Endothelial cell of umbilical vein (primary cell): Measurements from ENCODE around the gene TMEM233.

Experiments
- EZH2 ChIP-seq: IDR thresholded peaks from 2 replicates; pipeline ENCODE4 v1.6.1; 2012; ENCODE audit warnings: borderline replicate concordance, low read depth, mild to moderate bottlenecking, moderate library complexity, low read length, inconsistent platforms; ENCODE audit not compliant: severe bottlenecking
- FOS ChIP-seq: IDR thresholded peaks from 2 replicates; pipeline ENCODE4 v1.6.1; 2011; ENCODE audit warnings: mild to moderate bottlenecking, low read length, moderate library complexity, borderline replicate concordance; ENCODE audit not compliant: insufficient read depth
- MYC ChIP-seq: IDR thresholded peaks from one replicate; pipeline ENCODE4 v1.6.1; 2011; ENCODE audit warnings: mild to moderate bottlenecking, low read depth, low read length
- POLR2A ChIP-seq: IDR thresholded peaks from 2 replicates; pipeline ENCODE4 v1.6.1; 2012; ENCODE audit warnings: low read depth, mild to moderate bottlenecking, control low read depth, low read length
- POLR2AphosphoS5 ChIP-seq: IDR thresholded peaks from 2 replicates; pipeline ENCODE4 v1.6.1; 2012; ENCODE audit warnings: low read depth, mild to moderate bottlenecking, control low read depth, low read length, moderate library complexity; ENCODE audit not compliant: insufficient read depth
- TF ChIP-seq, protein P1 (sequence below): IDR thresholded peaks from 2 replicates; pipeline ENCODE4 v1.6.1; 2011; ENCODE audit not compliant: insufficient read depth, insufficient read length
- TF ChIP-seq, protein P2 (sequence below), 2 donors: IDR thresholded peaks; 1 replicate in 1 of 2; 2 replicates in 1 of 2; pipeline ENCODE4 v1.5.1; 2011; ENCODE audit warnings: low read length in 2 of 2, mild to moderate bottlenecking in 2 of 2, moderate library complexity in 2 of 2, control low read depth in 1 of 2, inconsistent platforms in 1 of 2, low read depth in 1 of 2; ENCODE audit not compliant: insufficient read depth in 1 of 2; ENCODE audit errors: extremely low read depth in 1 of 2

DNA sequence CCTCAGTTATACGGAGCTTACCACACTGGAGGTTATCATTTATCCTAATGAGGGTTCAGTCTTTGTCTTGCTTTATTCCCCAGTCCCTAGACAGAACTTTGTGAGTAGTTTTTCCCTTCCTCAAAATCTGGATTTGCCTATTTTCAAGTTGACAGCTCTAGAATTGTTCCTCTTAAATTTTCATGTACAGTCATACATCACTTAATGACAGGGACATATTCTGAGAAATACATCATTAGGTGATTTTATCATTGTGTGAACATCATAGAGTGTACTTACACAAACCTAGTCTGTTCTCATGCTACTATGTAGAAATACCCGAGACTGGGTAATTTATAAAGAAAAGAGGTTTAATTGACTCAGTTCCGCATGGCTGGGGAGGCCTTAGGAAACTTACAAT is 77.5 kb downstream of the TMEM233 start:
- TF ChIP-seq, protein P1, sequence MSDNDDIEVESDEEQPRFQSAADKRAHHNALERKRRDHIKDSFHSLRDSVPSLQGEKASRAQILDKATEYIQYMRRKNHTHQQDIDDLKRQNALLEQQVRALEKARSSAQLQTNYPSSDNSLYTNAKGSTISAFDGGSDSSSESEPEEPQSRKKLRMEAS, result no peak
- TF ChIP-seq, protein P2, sequence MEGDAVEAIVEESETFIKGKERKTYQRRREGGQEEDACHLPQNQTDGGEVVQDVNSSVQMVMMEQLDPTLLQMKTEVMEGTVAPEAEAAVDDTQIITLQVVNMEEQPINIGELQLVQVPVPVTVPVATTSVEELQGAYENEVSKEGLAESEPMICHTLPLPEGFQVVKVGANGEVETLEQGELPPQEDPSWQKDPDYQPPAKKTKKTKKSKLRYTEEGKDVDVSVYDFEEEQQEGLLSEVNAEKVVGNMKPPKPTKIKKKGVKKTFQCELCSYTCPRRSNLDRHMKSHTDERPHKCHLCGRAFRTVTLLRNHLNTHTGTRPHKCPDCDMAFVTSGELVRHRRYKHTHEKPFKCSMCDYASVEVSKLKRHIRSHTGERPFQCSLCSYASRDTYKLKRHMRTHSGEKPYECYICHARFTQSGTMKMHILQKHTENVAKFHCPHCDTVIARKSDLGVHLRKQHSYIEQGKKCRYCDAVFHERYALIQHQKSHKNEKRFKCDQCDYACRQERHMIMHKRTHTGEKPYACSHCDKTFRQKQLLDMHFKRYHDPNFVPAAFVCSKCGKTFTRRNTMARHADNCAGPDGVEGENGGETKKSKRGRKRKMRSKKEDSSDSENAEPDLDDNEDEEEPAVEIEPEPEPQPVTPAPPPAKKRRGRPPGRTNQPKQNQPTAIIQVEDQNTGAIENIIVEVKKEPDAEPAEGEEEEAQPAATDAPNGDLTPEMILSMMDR (IDR thresholded peaks at IDR 0.05; ENCODE audit: extremely low read depth in 1 of 2, insufficient read depth in 1 of 2, low read depth in 1 of 2, low read length in 2 of 2), result no peak
- TF ChIP-seq EZH2 (no peak), POLR2A (no peak), MYC (no peak), FOS (no peak), POLR2AphosphoS5 (no peak)
